ENCODE data around the gene CACNG6. TPM values are rescaled to one million over a fixed set of nuclear protein-coding genes. Genes with fewer than 3 reads are reported as not detected.

CACNG6 gene
- total and polyA plus RNA-seq, 8 donors: 0.17 to 2.5 (median 0.45) TPM; not detected in 1

DNA sequence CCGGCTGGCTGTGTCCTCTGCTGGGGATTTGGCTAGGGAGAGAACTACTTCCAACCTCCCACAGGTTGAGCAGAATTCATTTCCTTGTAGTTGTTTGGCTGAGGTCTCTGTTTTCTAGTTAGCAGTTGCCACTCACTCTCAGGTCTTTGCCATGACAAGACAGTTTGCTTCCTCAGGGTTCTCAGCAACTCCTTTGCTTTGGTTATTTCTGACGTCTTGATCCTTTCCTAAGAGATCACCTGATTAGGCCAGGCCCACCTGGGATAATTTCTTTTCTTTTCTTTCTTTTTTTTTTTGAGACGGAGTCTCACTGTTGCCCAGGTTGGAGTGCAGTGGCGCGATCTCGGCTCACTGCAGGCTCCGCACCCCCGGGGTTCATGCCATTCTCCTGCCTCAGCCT is 38.1 kb upstream of the CACNG6 start:
- no peak overlapping the region for H3K27ac ChIP-seq
- H3K4me3 ChIP-seq: no peak overlapping the region
- DNase-seq: no peak
- H3K36me3 ChIP-seq: no peaks in the 10 kb centered on the region
- H3K9me3 ChIP-seq: peaks cover 0 to 3% of the 10 kb centered on the region in 2 donors
- no peaks in the 10 kb centered on the region for H3K4me1 ChIP-seq
- TF ChIP-seq, protein P1, sequence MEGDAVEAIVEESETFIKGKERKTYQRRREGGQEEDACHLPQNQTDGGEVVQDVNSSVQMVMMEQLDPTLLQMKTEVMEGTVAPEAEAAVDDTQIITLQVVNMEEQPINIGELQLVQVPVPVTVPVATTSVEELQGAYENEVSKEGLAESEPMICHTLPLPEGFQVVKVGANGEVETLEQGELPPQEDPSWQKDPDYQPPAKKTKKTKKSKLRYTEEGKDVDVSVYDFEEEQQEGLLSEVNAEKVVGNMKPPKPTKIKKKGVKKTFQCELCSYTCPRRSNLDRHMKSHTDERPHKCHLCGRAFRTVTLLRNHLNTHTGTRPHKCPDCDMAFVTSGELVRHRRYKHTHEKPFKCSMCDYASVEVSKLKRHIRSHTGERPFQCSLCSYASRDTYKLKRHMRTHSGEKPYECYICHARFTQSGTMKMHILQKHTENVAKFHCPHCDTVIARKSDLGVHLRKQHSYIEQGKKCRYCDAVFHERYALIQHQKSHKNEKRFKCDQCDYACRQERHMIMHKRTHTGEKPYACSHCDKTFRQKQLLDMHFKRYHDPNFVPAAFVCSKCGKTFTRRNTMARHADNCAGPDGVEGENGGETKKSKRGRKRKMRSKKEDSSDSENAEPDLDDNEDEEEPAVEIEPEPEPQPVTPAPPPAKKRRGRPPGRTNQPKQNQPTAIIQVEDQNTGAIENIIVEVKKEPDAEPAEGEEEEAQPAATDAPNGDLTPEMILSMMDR (IDR thresholded peaks at IDR 0.05): no peak
- intact Hi-C loops (cut with DNase I): no loop called here
- ATAC-seq: no peak
- peaks cover 14 to 96% of the 10 kb centered on the region in 2 donors for H3K27me3 ChIP-seq

DNA sequence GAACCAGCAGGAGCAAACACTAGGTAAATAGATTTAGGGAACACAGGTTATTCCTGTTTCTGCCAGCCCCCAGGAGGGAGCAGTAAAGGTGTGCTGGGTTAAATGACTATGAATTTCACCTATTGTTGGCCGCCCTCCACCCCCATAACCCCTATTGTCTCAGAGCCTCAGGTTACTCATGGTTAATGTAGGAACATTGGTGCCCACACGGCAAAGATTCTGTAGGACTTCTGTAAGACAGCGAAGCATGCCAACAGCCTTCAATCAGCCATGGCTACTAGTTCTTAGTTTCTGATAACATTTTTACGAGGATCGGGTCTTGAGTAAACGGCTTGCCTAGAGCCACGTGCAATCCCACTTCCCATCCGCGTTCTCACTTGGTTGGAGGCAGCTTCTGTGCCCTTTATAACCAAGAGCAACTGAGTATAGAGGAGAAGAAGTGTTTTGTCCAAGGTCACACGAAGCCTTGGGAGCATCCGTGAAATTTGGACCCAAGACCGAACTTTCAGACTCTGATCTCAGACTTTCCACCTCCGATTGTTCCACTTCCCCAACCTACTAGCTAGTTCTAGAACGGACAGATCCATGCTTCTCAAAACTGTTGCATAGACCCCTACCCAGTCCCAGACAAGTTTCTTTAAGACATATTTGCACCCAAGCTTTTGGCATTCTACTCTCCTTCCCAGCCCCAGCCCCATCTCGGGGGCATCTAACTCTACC is 33.8 kb upstream of the CACNG6 start:
- Histone ChIP-seq H3K36me3 (no peaks in the 10 kb centered on the region), H3K4me1 (no peaks in the 10 kb centered on the region), H3K27me3 (peaks cover 39 to 97% of the 10 kb centered on the region in 2 donors), H3K27ac (no peak overlapping the region), H3K9me3 (peaks cover 0 to 3% of the 10 kb centered on the region in 2 donors), H3K4me3 (no peak overlapping the region)
- TF ChIP-seq, protein P1 (IDR thresholded peaks at IDR 0.05): no peak
- intact Hi-C loops (cut with DNase I): no loop called here
- ATAC-seq (no peak), DNase-seq (no peak)

DNA sequence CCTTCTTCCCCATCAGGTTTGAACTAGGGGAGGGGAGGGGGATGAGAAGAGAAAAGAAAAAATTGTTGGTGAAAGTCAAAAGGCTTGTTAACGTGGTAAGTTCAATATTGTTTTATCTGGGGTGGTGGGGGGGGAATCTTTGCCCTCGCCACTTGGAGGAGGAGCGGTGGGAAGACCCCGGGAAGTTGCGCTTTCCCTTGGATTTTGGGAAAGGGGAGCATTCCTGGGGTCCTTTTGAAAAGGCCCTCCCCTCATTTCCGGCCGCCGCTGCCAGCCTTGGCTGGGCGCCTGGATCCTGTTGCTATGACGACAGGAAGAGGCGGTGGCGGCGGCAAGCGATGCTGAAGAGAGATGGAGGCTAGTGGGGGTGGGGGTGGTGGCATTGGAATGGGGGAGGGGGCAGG is 33.3 kb upstream of the CACNG6 start:
- no peak overlapping the region for H3K27ac ChIP-seq
- ATAC-seq: no peak
- H3K27me3 ChIP-seq: peaks cover 45 to 97% of the 10 kb centered on the region in 2 donors
- intact Hi-C loops (cut with DNase I): no loop called here
- H3K9me3 ChIP-seq: peaks cover 0 to 3% of the 10 kb centered on the region in 2 donors
- TF ChIP-seq, protein P1 (IDR thresholded peaks at IDR 0.05): no peak
- H3K4me1 ChIP-seq: no peaks in the 10 kb centered on the region
- no peaks in the 10 kb centered on the region for H3K36me3 ChIP-seq
- no peak overlapping the region for H3K4me3 ChIP-seq
- no peak for DNase-seq

GRCh38 chr19:53958823-53959757 is 32.3 kb upstream of the CACNG6 start:
- H3K27ac ChIP-seq: no peak overlapping the region
- ATAC-seq (no peak), DNase-seq (no peak)
- H3K4me3 ChIP-seq: no peak overlapping the region
- no peaks in the 10 kb centered on the region for H3K4me1 ChIP-seq
- intact Hi-C loops (cut with DNase I): no loop called here
- TF ChIP-seq, protein P1 (IDR thresholded peaks at IDR 0.05): no peak
- H3K27me3 ChIP-seq: peaks cover 53 to 97% of the 10 kb centered on the region in 2 donors
- no peaks in the 10 kb centered on the region for H3K9me3 ChIP-seq
- no peaks in the 10 kb centered on the region for H3K36me3 ChIP-seq

- H3K27ac ChIP-seq: no peak overlapping the region
- no peak for DNase-seq
- no peaks in the 10 kb centered on the region for H3K4me1 ChIP-seq
- H3K9me3 ChIP-seq: no peaks in the 10 kb centered on the region
- no peak for ATAC-seq
- no peaks in the 10 kb centered on the region for H3K36me3 ChIP-seq
- H3K27me3 ChIP-seq: peaks cover 53 to 98% of the 10 kb centered on the region in 2 donors
- no peak overlapping the region for H3K4me3 ChIP-seq
- TF ChIP-seq, protein P1 (IDR thresholded peaks at IDR 0.05): no peak
- intact Hi-C loops (cut with DNase I): no loop called here
Measured at GRCh38 chr19:53960187-53960586, 31.2 kb upstream of the CACNG6 start.
